ENCODE data around the gene SLC28A1. TPM values are rescaled to one million over a fixed set of nuclear protein-coding genes. Genes with fewer than 3 reads are reported as not detected.

The SLC28A1 gene
- total and polyA plus RNA-seq, 4 donors, result 0.09 to 39.7 (median 18.3) TPM

- TF ChIP-seq SP1 (IDR thresholded peaks at IDR 0.05), result no peak
- TF ChIP-seq, protein P1, sequence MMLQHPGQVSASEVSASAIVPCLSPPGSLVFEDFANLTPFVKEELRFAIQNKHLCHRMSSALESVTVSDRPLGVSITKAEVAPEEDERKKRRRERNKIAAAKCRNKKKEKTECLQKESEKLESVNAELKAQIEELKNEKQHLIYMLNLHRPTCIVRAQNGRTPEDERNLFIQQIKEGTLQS (IDR thresholded peaks at IDR 0.05), result no peak
- TF ChIP-seq FOXA2 (IDR thresholded peaks at IDR 0.05), result no peak
- no peak for TF ChIP-seq HNF4A (conservative IDR thresholded peaks at IDR 0.05)
- no peak for TF ChIP-seq JUND (IDR thresholded peaks at IDR 0.05)
- TF ChIP-seq EGR1 (IDR thresholded peaks at IDR 0.05; ENCODE audit: low read depth in 2 of 2), result no peak
- TF ChIP-seq REST (IDR thresholded peaks at IDR 0.05), result no peak
- TF ChIP-seq, protein P2, sequence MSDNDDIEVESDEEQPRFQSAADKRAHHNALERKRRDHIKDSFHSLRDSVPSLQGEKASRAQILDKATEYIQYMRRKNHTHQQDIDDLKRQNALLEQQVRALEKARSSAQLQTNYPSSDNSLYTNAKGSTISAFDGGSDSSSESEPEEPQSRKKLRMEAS (IDR thresholded peaks at IDR 0.05), result no peak
- TF ChIP-seq FOXA1 (IDR thresholded peaks at IDR 0.05), result no peak
- TF ChIP-seq RXRA (IDR thresholded peaks at IDR 0.05), result no peak
- TF ChIP-seq, protein P3, sequence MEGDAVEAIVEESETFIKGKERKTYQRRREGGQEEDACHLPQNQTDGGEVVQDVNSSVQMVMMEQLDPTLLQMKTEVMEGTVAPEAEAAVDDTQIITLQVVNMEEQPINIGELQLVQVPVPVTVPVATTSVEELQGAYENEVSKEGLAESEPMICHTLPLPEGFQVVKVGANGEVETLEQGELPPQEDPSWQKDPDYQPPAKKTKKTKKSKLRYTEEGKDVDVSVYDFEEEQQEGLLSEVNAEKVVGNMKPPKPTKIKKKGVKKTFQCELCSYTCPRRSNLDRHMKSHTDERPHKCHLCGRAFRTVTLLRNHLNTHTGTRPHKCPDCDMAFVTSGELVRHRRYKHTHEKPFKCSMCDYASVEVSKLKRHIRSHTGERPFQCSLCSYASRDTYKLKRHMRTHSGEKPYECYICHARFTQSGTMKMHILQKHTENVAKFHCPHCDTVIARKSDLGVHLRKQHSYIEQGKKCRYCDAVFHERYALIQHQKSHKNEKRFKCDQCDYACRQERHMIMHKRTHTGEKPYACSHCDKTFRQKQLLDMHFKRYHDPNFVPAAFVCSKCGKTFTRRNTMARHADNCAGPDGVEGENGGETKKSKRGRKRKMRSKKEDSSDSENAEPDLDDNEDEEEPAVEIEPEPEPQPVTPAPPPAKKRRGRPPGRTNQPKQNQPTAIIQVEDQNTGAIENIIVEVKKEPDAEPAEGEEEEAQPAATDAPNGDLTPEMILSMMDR (IDR thresholded peaks at IDR 0.05; ENCODE audit: low read depth, low read length, missing input control), result no peak
- TF ChIP-seq TAF1 (conservative IDR thresholded peaks at IDR 0.05), result no peak
- TF ChIP-seq GABPA (IDR thresholded peaks at IDR 0.05 in 1 of 2, conservative IDR thresholded peaks at IDR 0.05 in 1 of 2), result no peak
- TF ChIP-seq, protein P4, sequence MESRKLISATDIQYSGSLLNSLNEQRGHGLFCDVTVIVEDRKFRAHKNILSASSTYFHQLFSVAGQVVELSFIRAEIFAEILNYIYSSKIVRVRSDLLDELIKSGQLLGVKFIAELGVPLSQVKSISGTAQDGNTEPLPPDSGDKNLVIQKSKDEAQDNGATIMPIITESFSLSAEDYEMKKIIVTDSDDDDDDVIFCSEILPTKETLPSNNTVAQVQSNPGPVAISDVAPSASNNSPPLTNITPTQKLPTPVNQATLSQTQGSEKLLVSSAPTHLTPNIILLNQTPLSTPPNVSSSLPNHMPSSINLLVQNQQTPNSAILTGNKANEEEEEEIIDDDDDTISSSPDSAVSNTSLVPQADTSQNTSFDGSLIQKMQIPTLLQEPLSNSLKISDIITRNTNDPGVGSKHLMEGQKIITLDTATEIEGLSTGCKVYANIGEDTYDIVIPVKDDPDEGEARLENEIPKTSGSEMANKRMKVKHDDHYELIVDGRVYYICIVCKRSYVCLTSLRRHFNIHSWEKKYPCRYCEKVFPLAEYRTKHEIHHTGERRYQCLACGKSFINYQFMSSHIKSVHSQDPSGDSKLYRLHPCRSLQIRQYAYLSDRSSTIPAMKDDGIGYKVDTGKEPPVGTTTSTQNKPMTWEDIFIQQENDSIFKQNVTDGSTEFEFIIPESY (IDR thresholded peaks at IDR 0.05), result no peak
- TF ChIP-seq NR2F2 (IDR thresholded peaks at IDR 0.05), result no peak
- no peak for TF ChIP-seq HNF4G (IDR thresholded peaks at IDR 0.05)
- TF ChIP-seq RAD21 (IDR thresholded peaks at IDR 0.05), result no peak
- no peak for TF ChIP-seq YY1 (IDR thresholded peaks at IDR 0.05)
- DNase-seq (ENCODE audit: low spot score), result no peak
- WGBS, result 93% methylated on average over 8 of the region's 8 CpGs
Observed at GRCh38 chr15:84880822-84881519, 3.5 kb upstream of the SLC28A1 start.

More at GRCh38 chr15:84880822-84881519, 3.5 kb upstream of the SLC28A1 start:
- no peaks in the 10 kb centered on the region for H3K36me3 ChIP-seq (ENCODE audit: control insufficient read depth in 4 of 4, insufficient read depth in 3 of 4, low read depth in 1 of 4, low read length in 3 of 4)
- no peaks in the 10 kb centered on the region for H3K9me3 ChIP-seq (ENCODE audit: control insufficient read depth in 4 of 4, low read length in 3 of 4)
- no peak overlapping the region for H3K4me3 ChIP-seq (ENCODE audit: low read depth in 1 of 3, low read length in 3 of 3)
- no peak overlapping the region for H3K27ac ChIP-seq (ENCODE audit: low read depth in 1 of 2, low read length in 2 of 2)
- no peak overlapping the region for H3K9ac ChIP-seq (ENCODE audit: low read depth in 1 of 2, low read length in 2 of 2)
- H3K27me3 ChIP-seq (ENCODE audit: control insufficient read depth in 4 of 4, insufficient read depth in 4 of 4, low read length in 3 of 4), result no peaks in the 10 kb centered on the region
- peaks cover 0 to 12% (median 6%) of the 10 kb centered on the region in 4 donors for H3K4me1 ChIP-seq (ENCODE audit: control insufficient read depth in 4 of 4, insufficient read depth in 4 of 4, low read length in 3 of 4)
